HG02852 (cell line): ENCODE results near the gene NPM1.

ENCODE experiments used
- ATAC-seq: cut with Tn5 transposase; IDR thresholded peaks from one replicate; pipeline ENCODE4 v1.9.1; 2021; ENCODE audit warnings: mild to moderate bottlenecking, moderate library complexity; ENCODE audit not compliant: unreplicated experiment

NPM1 gene

DNA sequence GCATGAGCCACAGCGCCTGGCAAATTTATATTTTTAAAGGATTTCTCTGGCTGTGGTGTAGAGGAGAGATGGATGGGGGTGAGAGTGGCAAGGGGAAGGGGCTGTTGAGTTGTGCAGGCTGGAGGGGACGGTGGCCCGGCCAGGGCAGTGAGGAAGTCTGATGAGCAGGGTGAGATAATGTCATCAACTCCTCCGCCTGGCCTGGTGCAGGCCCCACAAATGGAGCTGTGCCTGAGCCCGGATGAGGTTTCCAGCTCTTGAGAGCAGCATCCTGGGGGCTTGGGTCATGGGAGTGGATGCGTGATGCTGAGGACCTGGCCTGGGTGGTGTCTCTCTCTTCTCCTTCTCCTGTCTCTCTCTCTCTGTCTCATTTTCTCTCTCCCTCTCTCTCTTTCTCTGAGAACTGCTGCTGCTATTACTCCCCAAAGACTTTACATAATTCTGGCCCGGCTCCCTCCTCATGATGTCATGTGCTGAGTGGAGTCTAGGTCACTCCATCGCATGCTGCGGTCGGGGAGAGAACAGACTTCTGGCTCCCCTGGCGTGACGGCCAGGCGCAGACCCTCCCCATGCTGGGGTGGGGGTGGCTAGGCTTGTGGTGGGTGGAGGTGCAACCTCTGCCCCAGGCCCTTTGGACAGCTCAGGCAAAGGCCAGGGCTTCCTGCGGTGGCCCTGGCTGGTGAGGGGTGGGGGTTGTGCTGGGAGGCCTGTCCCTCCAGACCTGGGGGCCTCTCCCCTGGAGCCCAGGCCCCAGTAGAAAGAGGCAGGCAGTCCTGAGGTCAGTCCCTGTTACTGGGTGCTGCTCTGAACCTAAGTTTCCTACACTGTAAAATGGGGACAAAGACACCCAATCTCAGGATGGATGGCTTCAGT, 58.2 kb downstream of the NPM1 start:
- ATAC-seq, result no peak

DNA sequence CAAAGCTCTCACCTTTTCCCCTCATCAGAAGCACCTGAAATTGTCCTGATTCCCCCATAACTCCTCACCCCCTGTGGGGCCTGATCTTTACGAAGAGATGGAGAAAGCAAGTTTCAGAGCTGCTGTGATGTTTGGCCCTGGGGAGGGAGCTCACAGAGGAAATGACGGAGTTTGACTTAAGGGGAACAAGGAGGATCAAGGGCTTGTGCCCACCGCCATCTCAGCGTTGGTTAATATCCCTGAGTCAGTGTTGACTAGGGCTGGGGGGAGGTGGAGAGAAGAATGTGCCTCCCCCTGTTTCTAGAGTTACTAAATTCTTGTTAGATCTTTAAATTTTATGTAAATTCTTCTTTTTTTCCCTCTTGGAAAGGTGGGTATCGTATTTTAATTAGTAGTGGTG, 59.6 kb downstream of the NPM1 start:
- ATAC-seq, result no peak

DNA sequence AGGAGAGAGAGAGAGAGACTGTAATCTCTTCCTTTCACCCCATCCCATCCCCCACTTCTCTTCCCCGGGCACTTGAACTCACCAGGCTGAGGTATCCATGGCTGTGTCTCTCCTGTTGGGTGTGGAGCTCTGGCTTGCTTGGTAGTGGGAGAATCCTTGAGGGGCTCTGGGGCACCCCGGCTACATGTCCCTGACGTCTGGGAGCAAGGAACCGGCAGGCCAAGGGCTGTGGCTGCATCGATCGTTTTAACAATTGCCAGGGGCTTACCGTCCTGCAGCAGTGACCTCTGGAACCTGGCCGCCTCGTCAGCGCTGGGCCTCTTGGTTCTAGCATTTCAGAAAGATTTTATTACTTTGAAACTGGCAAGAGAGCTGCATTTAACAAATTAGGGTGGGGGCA, 61.8 kb downstream of the NPM1 start:
- ATAC-seq, result no peak

DNA sequence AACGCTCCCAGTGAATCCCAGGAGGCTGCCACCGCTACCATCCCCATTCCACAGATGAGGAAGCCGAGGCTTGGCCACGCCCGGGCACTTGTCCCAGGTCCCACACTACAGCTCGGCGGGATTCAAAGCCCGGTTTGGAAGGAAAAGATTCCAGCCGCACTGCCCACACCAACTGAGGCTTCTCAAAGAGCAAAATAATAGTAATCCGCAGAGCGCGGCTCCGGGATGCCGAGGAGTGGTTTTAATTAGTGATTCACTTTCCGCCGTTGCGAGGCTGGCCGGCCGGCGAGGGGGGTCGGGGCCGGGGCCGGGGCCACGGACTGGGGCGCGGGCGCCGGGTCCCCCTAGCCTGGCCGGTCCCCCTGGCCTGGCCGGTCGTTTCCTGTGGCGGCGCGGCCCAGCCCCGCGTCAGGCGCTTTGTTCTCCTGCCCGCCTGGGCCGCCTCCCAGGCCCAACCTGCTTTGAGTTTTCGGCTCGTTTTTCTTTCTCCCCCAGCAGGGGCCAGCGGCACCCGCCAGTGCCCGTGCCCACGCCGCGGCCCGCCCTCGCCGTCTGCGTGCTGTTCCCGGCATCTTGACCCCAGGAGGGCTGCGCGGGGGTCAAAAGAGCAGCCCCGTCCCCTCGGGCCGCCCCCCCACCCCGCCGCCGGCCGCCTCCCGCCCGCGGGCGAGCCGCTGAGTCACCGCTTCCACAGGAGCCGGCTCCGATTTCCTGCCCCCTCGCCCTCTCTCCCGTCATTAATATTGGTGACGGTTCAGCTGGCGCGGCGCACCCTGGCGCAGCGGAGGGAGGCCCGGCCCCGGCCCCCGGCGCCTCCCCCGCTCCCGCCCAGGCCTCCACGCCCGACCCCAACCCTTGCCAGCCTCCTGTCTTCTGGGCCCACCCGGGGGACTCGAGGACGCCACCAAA, 63.0 kb downstream of the NPM1 start:
- no peak for ATAC-seq

DNA sequence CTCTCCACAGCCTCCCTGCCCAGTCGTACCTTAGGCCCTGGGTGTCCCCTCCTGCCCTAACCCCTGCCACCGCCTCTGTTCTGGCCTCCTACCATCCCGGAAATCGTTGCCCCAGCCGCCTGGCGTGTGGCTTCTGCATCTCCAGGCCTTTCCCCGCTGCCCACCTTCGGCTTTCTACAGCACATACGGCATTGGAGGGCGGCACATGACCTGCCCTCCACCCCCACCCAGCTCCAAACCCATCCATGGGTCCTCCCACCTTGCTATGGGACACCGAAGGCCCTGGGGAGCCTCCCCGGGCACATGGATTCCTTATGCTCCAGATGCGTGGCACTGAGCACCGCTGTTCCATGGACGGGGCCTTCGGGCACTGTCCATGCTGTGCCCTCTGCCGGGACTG, 63.8 kb downstream of the NPM1 start:
- no peak for ATAC-seq

DNA sequence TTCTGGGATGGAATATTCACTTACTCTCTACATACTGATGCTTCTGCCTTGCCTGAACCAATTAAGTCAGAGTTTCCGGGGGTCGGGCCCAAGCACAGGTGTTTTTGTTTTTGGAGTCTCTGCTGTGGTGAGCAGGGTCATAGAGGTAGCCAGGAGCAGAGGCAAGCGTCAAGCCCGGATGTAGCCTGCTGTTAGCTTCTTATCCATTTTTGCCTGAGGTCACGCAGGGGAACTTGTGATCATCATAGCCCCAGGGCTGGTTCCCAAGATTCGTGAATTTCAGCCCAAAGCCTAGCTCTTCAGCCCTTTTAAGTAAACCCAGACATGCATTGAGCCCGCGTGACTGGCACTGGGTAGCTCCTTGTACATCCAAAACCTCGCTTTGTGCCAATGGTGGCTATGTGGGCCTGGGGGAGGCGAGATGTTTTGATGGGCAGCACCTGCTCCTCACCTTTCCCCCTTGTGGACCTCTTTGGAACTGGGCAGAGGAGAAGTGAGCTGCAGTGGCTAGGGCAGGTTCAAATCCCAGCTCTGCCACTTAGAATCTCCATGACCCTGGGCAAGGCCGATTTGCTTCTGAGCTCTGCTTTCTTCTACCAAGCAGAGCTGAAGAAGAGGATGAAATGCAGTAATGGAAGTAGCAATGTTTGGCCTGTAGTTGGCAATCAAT, 65.5 kb downstream of the NPM1 start:
- no peak for ATAC-seq

DNA sequence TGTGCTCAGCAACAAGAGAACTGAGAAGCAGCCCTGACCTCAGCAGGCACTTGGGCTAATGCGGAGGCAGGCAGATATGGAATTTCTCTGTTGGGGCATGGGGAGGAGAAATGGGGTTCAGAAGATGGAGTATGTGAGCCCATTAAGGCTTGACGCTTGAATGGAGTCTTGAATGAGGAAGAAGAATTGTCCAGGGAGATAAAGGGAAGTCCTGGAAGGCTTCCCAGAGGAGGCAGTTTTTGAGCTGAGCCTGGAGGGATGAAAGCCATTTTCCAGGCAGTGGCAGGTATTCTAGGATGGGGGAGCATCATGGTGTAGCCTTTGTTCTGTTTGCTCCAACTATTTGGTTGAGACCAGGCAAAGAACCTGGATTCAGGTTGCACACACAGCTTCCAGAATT, 66.3 kb downstream of the NPM1 start:
- no peak for ATAC-seq

DNA sequence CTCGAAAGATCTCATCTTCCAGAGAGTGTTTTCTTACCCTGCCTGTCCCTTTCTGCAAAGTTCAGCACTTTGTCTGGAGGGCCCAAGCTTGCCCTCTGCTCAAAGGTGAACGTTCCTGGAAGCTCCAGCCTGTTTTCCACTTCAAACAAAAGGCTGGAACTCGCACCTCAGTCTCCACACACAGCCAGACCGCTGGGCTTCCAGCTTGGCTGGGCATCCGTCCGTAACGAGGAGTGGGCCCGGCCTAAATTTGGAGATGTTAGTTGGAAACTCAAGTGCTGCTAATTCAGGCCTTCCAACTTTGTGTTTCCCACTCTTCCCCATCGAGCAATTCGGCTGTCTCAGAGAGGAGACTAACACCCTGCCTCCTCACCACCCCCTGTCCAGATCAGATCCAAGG, 66.9 kb downstream of the NPM1 start:
- no peak for ATAC-seq

DNA sequence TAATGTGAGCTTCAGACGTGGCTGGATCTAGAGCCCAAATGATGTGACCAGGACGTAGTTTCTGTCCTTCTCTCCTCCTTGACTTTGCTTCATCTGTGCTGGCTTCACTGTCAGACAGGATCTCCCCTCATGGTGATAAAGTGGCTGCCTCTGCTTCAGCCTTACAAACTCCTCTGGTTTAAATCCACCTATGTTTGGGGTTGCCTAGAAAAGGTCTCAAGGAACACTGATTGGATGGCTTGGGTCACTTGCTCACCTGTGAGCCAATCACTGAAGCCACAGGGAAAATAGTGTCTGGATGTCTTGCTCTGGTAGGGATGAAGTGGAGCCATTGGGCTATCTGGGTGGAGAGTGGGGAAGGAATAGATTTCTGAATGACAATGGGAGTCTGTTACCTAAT, 67.9 kb downstream of the NPM1 start:
- no peak for ATAC-seq

DNA sequence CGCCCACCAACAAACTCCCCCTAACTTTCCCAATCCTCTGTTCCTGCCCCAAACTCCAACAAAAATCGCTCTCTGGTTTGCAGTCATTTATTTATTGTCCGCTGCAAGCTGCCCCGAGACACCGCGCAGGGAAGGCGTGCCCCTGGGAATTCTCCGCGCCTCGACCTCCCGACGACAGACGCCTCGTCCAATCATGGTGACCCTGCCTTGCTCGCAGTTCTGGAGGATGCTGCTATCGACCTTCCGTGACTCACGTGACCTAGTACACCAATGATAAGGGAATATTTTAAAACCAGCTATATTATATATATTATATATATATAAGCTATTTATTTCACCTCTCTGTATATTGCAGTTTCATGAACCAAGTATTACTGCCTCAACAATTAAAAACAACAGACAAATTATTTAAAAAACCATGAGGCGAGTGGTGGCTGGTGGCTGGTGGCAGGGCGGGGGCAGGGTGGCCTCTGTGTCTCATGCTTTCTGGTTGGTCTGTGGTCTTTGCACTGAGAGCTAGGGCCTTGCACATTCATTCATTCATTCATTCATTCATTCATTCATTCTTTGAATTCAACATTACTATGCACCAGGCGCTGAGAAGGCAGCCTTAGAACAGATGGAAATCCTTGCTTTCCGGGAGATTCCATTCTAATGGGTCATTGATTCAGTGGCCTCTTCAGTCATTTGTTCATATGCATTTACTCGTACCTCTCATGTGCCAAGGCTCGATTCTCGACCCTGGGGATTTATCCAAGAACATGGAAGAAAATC, 69.7 kb downstream of the NPM1 start:
- ATAC-seq, result no peak

DNA sequence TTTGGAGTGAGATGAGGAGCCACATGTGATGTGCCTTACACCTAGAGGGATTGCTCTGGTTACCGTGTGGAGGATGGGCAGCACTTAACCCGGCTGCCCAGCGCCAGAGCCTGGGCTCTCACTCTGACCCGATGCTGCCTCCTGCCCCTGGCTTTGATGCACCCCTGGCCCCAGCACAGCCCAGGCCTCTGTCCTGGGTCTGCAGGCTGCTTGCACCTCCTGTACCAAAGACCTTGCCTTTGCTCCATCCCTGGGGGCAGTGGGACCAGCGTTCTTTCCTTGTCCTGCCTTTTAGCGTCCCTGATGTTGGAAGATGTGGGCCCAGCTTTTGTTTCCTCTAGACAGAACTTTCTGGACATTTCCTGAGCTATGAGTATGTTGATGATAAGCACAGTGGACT, 72.2 kb downstream of the NPM1 start:
- ATAC-seq, result no peak
